Kidney (tissue), 14 donors: Measurements from ENCODE around the gene CDK5RAP2. TPM values are rescaled to one million over a fixed set of nuclear protein-coding genes. Genes with fewer than 3 reads are reported as not detected.

Experiments used
- DNase-seq, 5 donors: peaks; one replicate each; pipeline ENCODE4 v3.0.0-alpha.2; 2013 to 2020
- FAIRE-seq: peaks from 2 replicates; lab custom pipeline; 2012; peaks lifted over from hg19 to GRCh38; lab: Jason Lieb, UNC
- H3K27ac ChIP-seq, 2 donors: one replicate each; pipeline ENCODE4 v1.7.0; 2013; ENCODE audit warnings: low read depth in 2 of 2, low read length in 2 of 2, inconsistent platforms in 1 of 2
- H3K27me3 ChIP-seq: one replicate; pipeline ENCODE4 v1.7.1; 2013; ENCODE audit warnings: low read length, inconsistent platforms; ENCODE audit not compliant: control insufficient read depth, insufficient read depth
- H3K36me3 ChIP-seq, 3 donors: one replicate each; pipeline versions ENCODE4 v1.7.0 to v1.7.1; 2013; ENCODE audit warnings: low read length in 3 of 3, control low read depth in 1 of 3, inconsistent platforms in 1 of 3; ENCODE audit not compliant: insufficient read depth in 3 of 3, control insufficient read depth in 2 of 3
- H3K4me1 ChIP-seq, 3 donors: one replicate each; pipeline versions ENCODE4 v1.7.0 to v1.7.1; 2013; ENCODE audit warnings: low read length in 3 of 3, inconsistent platforms in 1 of 3, low read depth in 1 of 3; ENCODE audit not compliant: control insufficient read depth in 2 of 3, insufficient read depth in 2 of 3
- H3K4me3 ChIP-seq, 3 donors: one replicate each; pipeline versions ENCODE4 v1.7.0 to v1.8.1; 2013; ENCODE audit warnings: low read length in 3 of 3, control low read depth in 1 of 3, inconsistent platforms in 1 of 3
- H3K9ac ChIP-seq, 3 donors: one replicate each; pipeline versions ENCODE4 v1.7.0 to v1.7.1; 2013; ENCODE audit warnings: low read length in 3 of 3, control low read depth in 1 of 3, inconsistent platforms in 1 of 3
- H3K9me3 ChIP-seq, 3 donors: one replicate each; pipeline versions ENCODE4 v1.7.0 to v1.7.1; 2013; ENCODE audit warnings: low read length in 3 of 3, control low read depth in 1 of 3, inconsistent platforms in 1 of 3; ENCODE audit not compliant: control insufficient read depth in 2 of 3, insufficient read depth in 1 of 3
- CTCF ChIP-seq: IDR thresholded peaks from 3 replicates; pipeline ENCODE4 v1.5.1; 2012; ENCODE audit warnings: mild to moderate bottlenecking, moderate library complexity, borderline replicate concordance; ENCODE audit not compliant: insufficient read depth; ENCODE audit errors: extremely low read depth
- intact Hi-C: fragments of 100-400 bp; cut with DNase I; formaldehyde crosslinking; loops from one replicate; pipeline ENCODE4 v1.11.1; 2022
- polyA plus RNA-seq: library from polyadenylated mRNA; stranded (reverse); fragments of 350-450 nt; fragmentation: Illumina TruSeq; extraction: RNeasy Lipid Tissue Mini Kit (QIAGEN cat#74804); gene quantifications from one replicate; pipeline ENCODE4 v1.2.3, GENCODE V29; 2014; ENCODE audit warnings: low read depth, low replicate concordance; ENCODE audit not compliant: insufficient read depth
- total RNA-seq: library from RNA; stranded (reverse); fragmentation: NEBNext Ultra II Directional; extraction: Animal tissue kit (Norgen Biotek cat#: 25700); gene quantifications from one replicate; pipeline ENCODE4 v1.2.1, GENCODE V29; 2021
- donor health status: control.
- donor health status: control.
- donor health status: control.
- donor health status: control.
- donor health status: control.
- donor health status: DM: yes; HTN: yes; CAD: no.
- donor health status: Normal renal cell carcinoma (clear cell type).

CDK5RAP2 gene
- total and polyA plus RNA-seq, 2 donors from 2014 or later, result 20.9 to 35.3 TPM

- Histone ChIP-seq H3K27ac (no peak overlapping the region), H3K36me3 (peaks cover 7 to 14% (median 13%) of the 10 kb centered on the region in 3 donors), H3K4me3 (no peak overlapping the region), H3K4me1 (peaks cover 0 to 3% (median 0%) of the 10 kb centered on the region in 3 donors), H3K9ac (no peak overlapping the region), H3K27me3 (no peaks in the 10 kb centered on the region), H3K9me3 (no peaks in the 10 kb centered on the region)
- intact Hi-C loops, result no loop called here
- FAIRE-seq (no peak), DNase-seq (no peak)
- no peak for TF ChIP-seq CTCF
Observed at GRCh38 chr9:120397453-120397852, 182.5 kb downstream of the CDK5RAP2 start.

GRCh38 chr9:120396931-120397330 is 183.0 kb downstream of the CDK5RAP2 start:
- Histone ChIP-seq H3K4me3 (no peak overlapping the region), H3K4me1 (peaks cover 0 to 3% (median 0%) of the 10 kb centered on the region in 3 donors), H3K9ac (no peak overlapping the region), H3K27ac (no peak overlapping the region), H3K27me3 (no peaks in the 10 kb centered on the region), H3K36me3 (peaks cover 7 to 15% (median 12%) of the 10 kb centered on the region in 3 donors), H3K9me3 (no peaks in the 10 kb centered on the region)
- intact Hi-C loops, result no loop called here
- no peak for FAIRE-seq
- no peak for TF ChIP-seq CTCF
- no peak for DNase-seq

- Histone ChIP-seq H3K9me3 (no peaks in the 10 kb centered on the region), H3K27ac (no peak overlapping the region), H3K27me3 (no peaks in the 10 kb centered on the region), H3K4me3 (no peak overlapping the region), H3K4me1 (peaks cover 0 to 3% (median 0%) of the 10 kb centered on the region in 3 donors), H3K9ac (no peak overlapping the region), H3K36me3 (peaks cover 7 to 15% (median 12%) of the 10 kb centered on the region in 3 donors)
- DNase-seq (no peak), FAIRE-seq (no peak)
- intact Hi-C loops, result no loop called here
- no peak for TF ChIP-seq CTCF
Observed at GRCh38 chr9:120396418-120396817, 183.5 kb downstream of the CDK5RAP2 start.

GRCh38 chr9:120395376-120395775 is 184.6 kb downstream of the CDK5RAP2 start:
- TF ChIP-seq CTCF, result no peak
- Histone ChIP-seq H3K27ac (no peak overlapping the region), H3K36me3 (peaks cover 7 to 15% (median 8%) of the 10 kb centered on the region in 3 donors), H3K4me3 (no peak overlapping the region), H3K27me3 (no peaks in the 10 kb centered on the region), H3K9me3 (no peaks in the 10 kb centered on the region), H3K9ac (no peak overlapping the region), H3K4me1 (peaks cover 0 to 3% (median 0%) of the 10 kb centered on the region in 3 donors)
- intact Hi-C loops, result no loop called here
- DNase-seq (no peak), FAIRE-seq (no peak)
